ENCODE data around the gene RASSF4. TPM values are rescaled to one million over a fixed set of nuclear protein-coding genes. Genes with fewer than 3 reads are reported as not detected.

The RASSF4 gene
- total and polyA plus RNA-seq, 4 donors, result 32.5 to 87.9 (median 56.8) TPM

- WGBS (ENCODE audit: insufficient coverage), result 49% methylated on average over 3 of the region's 3 CpGs
- Histone ChIP-seq H3K27ac (ENCODE audit: low read depth, low read length) (peak overlapping the region; percentile 17), H3K4me1 (ENCODE audit: control insufficient read depth, insufficient read depth, low read length) (peaks cover 63% of the 10 kb centered on the region), H3K36me3 (ENCODE audit: control insufficient read depth, insufficient read depth, low read length) (peaks cover 46% of the 10 kb centered on the region), H3K27me3 (ENCODE audit: control insufficient read depth, insufficient read depth, low read length) (no peaks in the 10 kb centered on the region), H3K4me3 (ENCODE audit: low read depth, low read length) (no peak overlapping the region), H3K9me3 (ENCODE audit: control insufficient read depth, insufficient read depth, low read length) (no peaks in the 10 kb centered on the region)
- no peak for DNase-seq (ENCODE audit: low read depth in 4 of 6, low spot score in 6 of 6)
These were observed 8.5 kb downstream of the RASSF4 start for GRCh38 chr10:44968091-44968490.

- H3K36me3 ChIP-seq (ENCODE audit: control insufficient read depth, insufficient read depth, low read length), result peaks cover 50% of the 10 kb centered on the region
- H3K4me1 ChIP-seq (ENCODE audit: control insufficient read depth, insufficient read depth, low read length), result peaks cover 60% of the 10 kb centered on the region
- WGBS (ENCODE audit: insufficient coverage), result 86% methylated on average over 10 of the region's 11 CpGs
- no peak overlapping the region for H3K27ac ChIP-seq (ENCODE audit: low read depth, low read length)
- H3K27me3 ChIP-seq (ENCODE audit: control insufficient read depth, insufficient read depth, low read length), result no peaks in the 10 kb centered on the region
- no peak for DNase-seq (ENCODE audit: low read depth in 4 of 6, low spot score in 6 of 6)
- no peaks in the 10 kb centered on the region for H3K9me3 ChIP-seq (ENCODE audit: control insufficient read depth, insufficient read depth, low read length)
- H3K4me3 ChIP-seq (ENCODE audit: low read depth, low read length), result no peak overlapping the region
These were observed 9.1 kb downstream of the RASSF4 start for GRCh38 chr10:44968500-44969400.

GRCh38 chr10:44969854-44970253 lies 10.3 kb downstream of the RASSF4 start:
- 87% methylated on average over 9 of the region's 9 CpGs for WGBS (ENCODE audit: insufficient coverage)
- Histone ChIP-seq H3K27me3 (ENCODE audit: control insufficient read depth, insufficient read depth, low read length) (no peaks in the 10 kb centered on the region), H3K36me3 (ENCODE audit: control insufficient read depth, insufficient read depth, low read length) (peaks cover 58% of the 10 kb centered on the region), H3K9me3 (ENCODE audit: control insufficient read depth, insufficient read depth, low read length) (no peaks in the 10 kb centered on the region), H3K4me1 (ENCODE audit: control insufficient read depth, insufficient read depth, low read length) (peaks cover 59% of the 10 kb centered on the region), H3K4me3 (ENCODE audit: low read depth, low read length) (no peak overlapping the region), H3K27ac (ENCODE audit: low read depth, low read length) (no peak overlapping the region)
- DNase-seq (ENCODE audit: low read depth in 4 of 6, low spot score in 6 of 6), result no peak

GRCh38 chr10:44970812-44971395 lies 11.3 kb downstream of the RASSF4 start:
- Histone ChIP-seq H3K4me1 (ENCODE audit: control insufficient read depth, insufficient read depth, low read length) (peaks cover 60% of the 10 kb centered on the region), H3K27me3 (ENCODE audit: control insufficient read depth, insufficient read depth, low read length) (no peaks in the 10 kb centered on the region), H3K27ac (ENCODE audit: low read depth, low read length) (no peak overlapping the region), H3K9me3 (ENCODE audit: control insufficient read depth, insufficient read depth, low read length) (no peaks in the 10 kb centered on the region), H3K4me3 (ENCODE audit: low read depth, low read length) (no peak overlapping the region), H3K36me3 (ENCODE audit: control insufficient read depth, insufficient read depth, low read length) (peaks cover 58% of the 10 kb centered on the region)
- WGBS (ENCODE audit: insufficient coverage), result 90% methylated on average over 5 of the region's 8 CpGs
- DNase-seq (ENCODE audit: low read depth in 4 of 6, low spot score in 6 of 6), result no peak

GRCh38 chr10:44971434-44971833 lies 11.8 kb downstream of the RASSF4 start:
- DNase-seq (ENCODE audit: low read depth in 4 of 6, low spot score in 6 of 6), result no peak
- Histone ChIP-seq H3K4me3 (ENCODE audit: low read depth, low read length) (no peak overlapping the region), H3K27ac (ENCODE audit: low read depth, low read length) (no peak overlapping the region), H3K9me3 (ENCODE audit: control insufficient read depth, insufficient read depth, low read length) (no peaks in the 10 kb centered on the region), H3K27me3 (ENCODE audit: control insufficient read depth, insufficient read depth, low read length) (no peaks in the 10 kb centered on the region), H3K36me3 (ENCODE audit: control insufficient read depth, insufficient read depth, low read length) (peaks cover 60% of the 10 kb centered on the region), H3K4me1 (ENCODE audit: control insufficient read depth, insufficient read depth, low read length) (peaks cover 58% of the 10 kb centered on the region)
- WGBS (ENCODE audit: insufficient coverage), result 95% methylated on average over 10 of the region's 11 CpGs

GRCh38 chr10:44971935-44972757 lies 12.5 kb downstream of the RASSF4 start:
- Histone ChIP-seq H3K4me1 (ENCODE audit: control insufficient read depth, insufficient read depth, low read length) (peaks cover 62% of the 10 kb centered on the region), H3K4me3 (ENCODE audit: low read depth, low read length) (no peak overlapping the region), H3K27ac (ENCODE audit: low read depth, low read length) (no peak overlapping the region), H3K36me3 (ENCODE audit: control insufficient read depth, insufficient read depth, low read length) (peaks cover 64% of the 10 kb centered on the region), H3K9me3 (ENCODE audit: control insufficient read depth, insufficient read depth, low read length) (no peaks in the 10 kb centered on the region), H3K27me3 (ENCODE audit: control insufficient read depth, insufficient read depth, low read length) (no peaks in the 10 kb centered on the region)
- no peak for DNase-seq (ENCODE audit: low read depth in 4 of 6, low spot score in 6 of 6)
- WGBS (ENCODE audit: insufficient coverage), result 96% methylated on average over 4 of the region's 12 CpGs

- H3K4me1 ChIP-seq (ENCODE audit: control insufficient read depth, insufficient read depth, low read length), result peaks cover 62% of the 10 kb centered on the region
- H3K27me3 ChIP-seq (ENCODE audit: control insufficient read depth, insufficient read depth, low read length), result no peaks in the 10 kb centered on the region
- no peak overlapping the region for H3K27ac ChIP-seq (ENCODE audit: low read depth, low read length)
- 67% methylated on average over 5 of the region's 6 CpGs for WGBS (ENCODE audit: insufficient coverage)
- H3K9me3 ChIP-seq (ENCODE audit: control insufficient read depth, insufficient read depth, low read length), result no peaks in the 10 kb centered on the region
- H3K36me3 ChIP-seq (ENCODE audit: control insufficient read depth, insufficient read depth, low read length), result peaks cover 71% of the 10 kb centered on the region
- H3K4me3 ChIP-seq (ENCODE audit: low read depth, low read length), result no peak overlapping the region
- DNase-seq (ENCODE audit: low read depth in 4 of 6, low spot score in 6 of 6), result no peak
These were observed 13.3 kb downstream of the RASSF4 start for GRCh38 chr10:44972874-44973306.

- no peak for DNase-seq (ENCODE audit: low read depth in 4 of 6, low spot score in 6 of 6)
- H3K9me3 ChIP-seq (ENCODE audit: control insufficient read depth, insufficient read depth, low read length), result no peaks in the 10 kb centered on the region
- H3K4me3 ChIP-seq (ENCODE audit: low read depth, low read length), result no peak overlapping the region
- peaks cover 62% of the 10 kb centered on the region for H3K4me1 ChIP-seq (ENCODE audit: control insufficient read depth, insufficient read depth, low read length)
- peaks cover 73% of the 10 kb centered on the region for H3K36me3 ChIP-seq (ENCODE audit: control insufficient read depth, insufficient read depth, low read length)
- no peaks in the 10 kb centered on the region for H3K27me3 ChIP-seq (ENCODE audit: control insufficient read depth, insufficient read depth, low read length)
- H3K27ac ChIP-seq (ENCODE audit: low read depth, low read length), result no peak overlapping the region
- WGBS (ENCODE audit: insufficient coverage), result 69% methylated on average over 15 of the region's 18 CpGs
These were observed 13.9 kb downstream of the RASSF4 start for GRCh38 chr10:44973323-44974081.

GRCh38 chr10:44974082-44974627 lies 14.6 kb downstream of the RASSF4 start:
- Histone ChIP-seq H3K27me3 (ENCODE audit: control insufficient read depth, insufficient read depth, low read length) (no peaks in the 10 kb centered on the region), H3K9me3 (ENCODE audit: control insufficient read depth, insufficient read depth, low read length) (no peaks in the 10 kb centered on the region), H3K4me1 (ENCODE audit: control insufficient read depth, insufficient read depth, low read length) (peaks cover 63% of the 10 kb centered on the region), H3K36me3 (ENCODE audit: control insufficient read depth, insufficient read depth, low read length) (peaks cover 73% of the 10 kb centered on the region), H3K27ac (ENCODE audit: low read depth, low read length) (peak overlapping the region; percentile 69), H3K4me3 (ENCODE audit: low read depth, low read length) (peak overlapping the region; percentile 39)
- 37% methylated on average over 7 of the region's 7 CpGs for WGBS (ENCODE audit: insufficient coverage)
- DNase-seq (ENCODE audit: low read depth in 4 of 6, low spot score in 6 of 6), result no peak
